ENCODE results near the gene KSR1.
A peak's percentile ranks its signal among the peaks of the same experiment; 100 is the strongest.

The KSR1 gene

GRCh38 chr17:27539794-27540317 lies 83.6 kb downstream of the KSR1 start:
- Mint-ChIP-seq H3K4me3 (no peak overlapping the region), H3K27ac (peak overlapping the region; percentile 44), H3K36me3 (ENCODE audit: low read depth) (peaks cover 18% of the 10 kb centered on the region)

GRCh38 chr17:27540318-27541101 lies 84.3 kb downstream of the KSR1 start:
- Mint-ChIP-seq H3K27ac (peak overlapping the region; percentile 44), H3K9me3 (no peaks in the 10 kb centered on the region), H3K4me3 (no peak overlapping the region), H3K27me3 (peaks cover 2% of the 10 kb centered on the region), H3K4me1 (ENCODE audit: low read depth) (peaks cover 90% of the 10 kb centered on the region), H3K36me3 (ENCODE audit: low read depth) (peaks cover 19% of the 10 kb centered on the region)
- DNase-seq: no peak

More at GRCh38 chr17:27539794-27540317, 83.6 kb downstream of the KSR1 start:
- no peak for DNase-seq
- peaks cover 89% of the 10 kb centered on the region for H3K4me1 Mint-ChIP-seq (ENCODE audit: low read depth)
- peaks cover 2% of the 10 kb centered on the region for H3K27me3 Mint-ChIP-seq
- H3K9me3 Mint-ChIP-seq: no peaks in the 10 kb centered on the region

GRCh38 chr17:27541301-27542023 lies 85.2 kb downstream of the KSR1 start:
- Mint-ChIP-seq H3K4me3 (no peak overlapping the region), H3K4me1 (ENCODE audit: low read depth) (peaks cover 93% of the 10 kb centered on the region), H3K36me3 (ENCODE audit: low read depth) (peaks cover 23% of the 10 kb centered on the region), H3K27me3 (peaks cover 2% of the 10 kb centered on the region), H3K27ac (no peak overlapping the region), H3K9me3 (no peaks in the 10 kb centered on the region)
- no peak for DNase-seq

- no peaks in the 10 kb centered on the region for H3K9me3 Mint-ChIP-seq
- DNase-seq: no peak
- H3K4me3 Mint-ChIP-seq: no peak overlapping the region
- peaks cover 2% of the 10 kb centered on the region for H3K27me3 Mint-ChIP-seq
- peaks cover 21% of the 10 kb centered on the region for H3K36me3 Mint-ChIP-seq (ENCODE audit: low read depth)
- peak overlapping the region; percentile 96 for H3K27ac Mint-ChIP-seq
- peaks cover 94% of the 10 kb centered on the region for H3K4me1 Mint-ChIP-seq (ENCODE audit: low read depth)
These were observed 86.7 kb downstream of the KSR1 start for GRCh38 chr17:27542841-27543463.

- peaks cover 89% of the 10 kb centered on the region for H3K4me1 Mint-ChIP-seq (ENCODE audit: low read depth)
- no peak overlapping the region for H3K4me3 Mint-ChIP-seq
- H3K27me3 Mint-ChIP-seq: peaks cover 2% of the 10 kb centered on the region
- H3K27ac Mint-ChIP-seq: peak overlapping the region; percentile 96
- H3K9me3 Mint-ChIP-seq: no peaks in the 10 kb centered on the region
- no peak for DNase-seq
- peaks cover 21% of the 10 kb centered on the region for H3K36me3 Mint-ChIP-seq (ENCODE audit: low read depth)
These were observed 87.2 kb downstream of the KSR1 start for GRCh38 chr17:27543464-27543856.

GRCh38 chr17:27543958-27544349 lies 87.7 kb downstream of the KSR1 start:
- H3K4me3 Mint-ChIP-seq: peak overlapping the region; percentile 67
- no peak for DNase-seq
- peaks cover 85% of the 10 kb centered on the region for H3K4me1 Mint-ChIP-seq (ENCODE audit: low read depth)
- no peaks in the 10 kb centered on the region for H3K9me3 Mint-ChIP-seq
- peak overlapping the region; percentile 96 for H3K27ac Mint-ChIP-seq
- peaks cover 21% of the 10 kb centered on the region for H3K36me3 Mint-ChIP-seq (ENCODE audit: low read depth)
- peaks cover 2% of the 10 kb centered on the region for H3K27me3 Mint-ChIP-seq

GRCh38 chr17:27544350-27545131 lies 88.3 kb downstream of the KSR1 start:
- H3K4me3 Mint-ChIP-seq: peak overlapping the region; percentile 67
- H3K27ac Mint-ChIP-seq: peak overlapping the region; percentile 96
- peaks cover 21% of the 10 kb centered on the region for H3K36me3 Mint-ChIP-seq (ENCODE audit: low read depth)
- peaks cover 2% of the 10 kb centered on the region for H3K27me3 Mint-ChIP-seq
- peaks cover 80% of the 10 kb centered on the region for H3K4me1 Mint-ChIP-seq (ENCODE audit: low read depth)
- H3K9me3 Mint-ChIP-seq: no peaks in the 10 kb centered on the region
- DNase-seq: peak; percentile 79

GRCh38 chr17:27545562-27546229 lies 89.4 kb downstream of the KSR1 start:
- peak overlapping the region; percentile 96 for H3K27ac Mint-ChIP-seq
- H3K36me3 Mint-ChIP-seq (ENCODE audit: low read depth): peaks cover 29% of the 10 kb centered on the region
- DNase-seq: no peak
- peak overlapping the region; percentile 67 for H3K4me3 Mint-ChIP-seq
- no peaks in the 10 kb centered on the region for H3K9me3 Mint-ChIP-seq
- H3K4me1 Mint-ChIP-seq (ENCODE audit: low read depth): peaks cover 71% of the 10 kb centered on the region
- H3K27me3 Mint-ChIP-seq: peaks cover 2% of the 10 kb centered on the region

GRCh38 chr17:27546624-27547300 lies 90.5 kb downstream of the KSR1 start:
- Mint-ChIP-seq H3K36me3 (ENCODE audit: low read depth) (peaks cover 40% of the 10 kb centered on the region), H3K27ac (peak overlapping the region; percentile 96), H3K4me3 (peak overlapping the region; percentile 64), H3K4me1 (ENCODE audit: low read depth) (peaks cover 70% of the 10 kb centered on the region), H3K27me3 (peaks cover 2% of the 10 kb centered on the region), H3K9me3 (no peaks in the 10 kb centered on the region)
- no peak for DNase-seq

- H3K4me1 Mint-ChIP-seq (ENCODE audit: low read depth): peaks cover 69% of the 10 kb centered on the region
- no peak for DNase-seq
- peak overlapping the region; percentile 96 for H3K27ac Mint-ChIP-seq
- H3K4me3 Mint-ChIP-seq: peak overlapping the region; percentile 64
- H3K27me3 Mint-ChIP-seq: peaks cover 2% of the 10 kb centered on the region
- H3K9me3 Mint-ChIP-seq: no peaks in the 10 kb centered on the region
- H3K36me3 Mint-ChIP-seq (ENCODE audit: low read depth): peaks cover 45% of the 10 kb centered on the region
These were observed 91.0 kb downstream of the KSR1 start for GRCh38 chr17:27547301-27547683.

GRCh38 chr17:27548369-27548768 lies 92.1 kb downstream of the KSR1 start:
- H3K4me1 Mint-ChIP-seq (ENCODE audit: low read depth): peaks cover 67% of the 10 kb centered on the region

GRCh38 chr17:27549251-27549893 lies 93.1 kb downstream of the KSR1 start:
- Mint-ChIP-seq H3K36me3 (ENCODE audit: low read depth) (peaks cover 53% of the 10 kb centered on the region), H3K4me1 (ENCODE audit: low read depth) (peaks cover 57% of the 10 kb centered on the region), H3K27me3 (peaks cover 2% of the 10 kb centered on the region), H3K4me3 (no peak overlapping the region), H3K9me3 (no peaks in the 10 kb centered on the region), H3K27ac (no peak overlapping the region)
- no peak for DNase-seq

More at GRCh38 chr17:27548369-27548768, 92.1 kb downstream of the KSR1 start:
- peaks cover 52% of the 10 kb centered on the region for H3K36me3 Mint-ChIP-seq (ENCODE audit: low read depth)
- H3K27ac Mint-ChIP-seq: no peak overlapping the region
- H3K9me3 Mint-ChIP-seq: no peaks in the 10 kb centered on the region
- peaks cover 2% of the 10 kb centered on the region for H3K27me3 Mint-ChIP-seq
- no peak for DNase-seq
- H3K4me3 Mint-ChIP-seq: no peak overlapping the region
